ENCODE measurements around the gene DNAAF9.
"Not testable (repeated sequence)": the region's sequence is repeated elsewhere in the genome, so short reads cannot be mapped to it uniquely, and the experiment has no call there.

Gene DNAAF9

GRCh38 chr20:3436864-3437574 lies 29.6 kb upstream of the DNAAF9 start:
- no peak overlapping the region for H3K27ac ChIP-seq
- TF ChIP-seq ZFX (IDR thresholded peaks at IDR 0.05; ENCODE audit: borderline replicate concordance): no peak
- TF ChIP-seq, protein P1, sequence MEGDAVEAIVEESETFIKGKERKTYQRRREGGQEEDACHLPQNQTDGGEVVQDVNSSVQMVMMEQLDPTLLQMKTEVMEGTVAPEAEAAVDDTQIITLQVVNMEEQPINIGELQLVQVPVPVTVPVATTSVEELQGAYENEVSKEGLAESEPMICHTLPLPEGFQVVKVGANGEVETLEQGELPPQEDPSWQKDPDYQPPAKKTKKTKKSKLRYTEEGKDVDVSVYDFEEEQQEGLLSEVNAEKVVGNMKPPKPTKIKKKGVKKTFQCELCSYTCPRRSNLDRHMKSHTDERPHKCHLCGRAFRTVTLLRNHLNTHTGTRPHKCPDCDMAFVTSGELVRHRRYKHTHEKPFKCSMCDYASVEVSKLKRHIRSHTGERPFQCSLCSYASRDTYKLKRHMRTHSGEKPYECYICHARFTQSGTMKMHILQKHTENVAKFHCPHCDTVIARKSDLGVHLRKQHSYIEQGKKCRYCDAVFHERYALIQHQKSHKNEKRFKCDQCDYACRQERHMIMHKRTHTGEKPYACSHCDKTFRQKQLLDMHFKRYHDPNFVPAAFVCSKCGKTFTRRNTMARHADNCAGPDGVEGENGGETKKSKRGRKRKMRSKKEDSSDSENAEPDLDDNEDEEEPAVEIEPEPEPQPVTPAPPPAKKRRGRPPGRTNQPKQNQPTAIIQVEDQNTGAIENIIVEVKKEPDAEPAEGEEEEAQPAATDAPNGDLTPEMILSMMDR (IDR thresholded peaks at IDR 0.05): no peak

GRCh38 chr20:3434232-3434631 lies 26.8 kb upstream of the DNAAF9 start:
- H3K27ac ChIP-seq: no peak overlapping the region
- TF ChIP-seq, protein P1 (IDR thresholded peaks at IDR 0.05): no peak
- no peak for TF ChIP-seq ZFX (IDR thresholded peaks at IDR 0.05; ENCODE audit: borderline replicate concordance)

DNA sequence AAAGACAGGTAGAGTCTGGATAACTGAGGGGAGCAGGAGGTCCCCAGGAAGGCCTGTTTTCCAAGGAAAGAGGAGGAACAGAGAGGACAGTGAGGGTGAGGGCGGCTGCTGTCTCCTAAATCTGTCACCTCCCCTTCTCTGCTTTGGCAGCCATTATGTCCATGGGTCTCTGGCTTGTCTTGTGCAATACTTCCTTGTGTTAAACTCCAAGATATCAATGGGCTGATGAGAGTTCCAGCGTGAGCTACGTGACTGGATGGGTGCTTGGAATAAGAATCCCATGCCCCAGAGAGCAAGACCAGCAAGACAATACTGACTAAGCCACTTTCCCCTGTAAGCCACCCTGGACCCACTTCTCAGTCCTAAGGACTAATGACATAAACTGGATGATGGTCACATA lies 26.3 kb upstream of the DNAAF9 start:
- TF ChIP-seq, protein P1 (IDR thresholded peaks at IDR 0.05): no peak
- TF ChIP-seq ZFX (IDR thresholded peaks at IDR 0.05; ENCODE audit: borderline replicate concordance): no peak

DNA sequence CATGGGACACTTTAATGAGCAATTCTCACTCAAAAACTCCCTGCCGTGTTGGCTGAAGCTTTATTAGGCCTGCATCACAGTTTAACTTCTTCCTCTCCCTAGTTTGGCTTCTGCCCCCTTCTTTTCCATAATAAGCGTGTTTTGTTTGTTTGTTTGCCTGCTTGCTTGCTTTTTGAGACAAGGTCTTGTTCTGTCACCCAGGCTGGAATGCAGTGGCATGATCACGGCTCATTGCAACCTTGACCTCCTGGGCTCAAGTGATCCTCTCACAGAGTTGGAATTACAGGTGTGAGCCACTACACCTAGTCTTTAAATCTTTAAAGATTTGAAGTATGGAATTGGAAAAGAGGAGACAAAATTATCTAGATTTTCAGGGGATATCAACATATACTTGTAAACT lies 25.4 kb upstream of the DNAAF9 start:
- H3K27ac ChIP-seq: no peak overlapping the region
- no peak for TF ChIP-seq ZFX (IDR thresholded peaks at IDR 0.05; ENCODE audit: borderline replicate concordance)
- TF ChIP-seq, protein P1 (IDR thresholded peaks at IDR 0.05): no peak

More for the DNA sequence above, 26.3 kb upstream of the DNAAF9 start:
- H3K27ac ChIP-seq: no peak overlapping the region

- TF ChIP-seq, protein P1 (IDR thresholded peaks at IDR 0.05): no peak
- no peak for TF ChIP-seq ZFX (IDR thresholded peaks at IDR 0.05; ENCODE audit: borderline replicate concordance)
- H3K27ac ChIP-seq: no peak overlapping the region
Observed at GRCh38 chr20:3431109-3431508, 23.6 kb upstream of the DNAAF9 start.

- TF ChIP-seq, protein P1 (IDR thresholded peaks at IDR 0.05): no peak
- no peak overlapping the region for H3K27ac ChIP-seq
Observed at GRCh38 chr20:3430376-3431069, 23.1 kb upstream of the DNAAF9 start.

DNA sequence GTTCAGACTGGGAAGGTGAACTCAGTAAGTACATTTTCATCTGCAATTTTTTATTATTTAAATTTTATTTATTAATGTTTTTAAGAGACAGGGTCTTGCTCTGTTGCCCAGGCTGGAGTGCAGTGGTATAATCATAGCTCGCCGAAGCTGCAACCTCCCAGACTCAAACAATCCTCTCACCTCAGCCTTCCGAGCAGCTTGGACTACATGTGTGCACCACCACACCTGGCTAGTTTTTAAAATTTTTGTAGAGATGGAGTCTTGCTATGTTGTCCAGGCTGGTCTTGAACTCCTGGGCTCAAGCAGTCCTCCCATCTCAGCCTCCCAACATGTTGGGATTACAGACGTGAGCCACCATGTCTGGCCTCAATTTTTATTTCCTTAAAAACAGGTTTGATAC lies 19.3 kb upstream of the DNAAF9 start:
- H3K27ac ChIP-seq: not testable (repeated sequence)
